ENCODE data around the gene PRTFDC1. TPM values are rescaled to one million over a fixed set of nuclear protein-coding genes. Genes with fewer than 3 reads are reported as not detected.
"Not testable (repeated sequence)": the region's sequence is repeated elsewhere in the genome, so short reads cannot be mapped to it uniquely, and the experiment has no call there.

Gene PRTFDC1
- total RNA-seq, 4 donors from 2014 or later, result 3.0 to 8.3 (median 4.3) TPM

DNA sequence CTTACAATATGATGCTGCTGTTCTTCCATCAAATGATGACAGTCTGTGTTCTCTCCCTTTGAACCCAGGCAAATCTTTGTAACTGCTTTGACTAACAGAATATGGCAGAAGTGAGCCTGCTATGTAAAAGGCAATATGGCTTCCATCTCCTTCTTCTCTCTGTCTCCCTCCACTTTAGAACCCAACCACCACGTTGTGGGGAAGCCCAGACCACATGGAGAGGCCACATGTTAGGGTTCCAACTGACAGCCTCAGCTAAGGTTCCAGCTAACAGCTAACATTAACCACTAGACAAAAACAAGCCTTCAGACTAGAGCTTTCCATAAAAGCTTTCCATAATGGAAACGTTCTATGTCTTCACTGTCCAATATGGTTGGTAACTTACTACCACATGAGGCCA, 107.7 kb downstream of the PRTFDC1 start:
- TF ChIP-seq POLR2A (IDR thresholded peaks at IDR 0.05; ENCODE audit: low read depth), result no peak
- no peak for TF ChIP-seq CTCF (IDR thresholded peaks at IDR 0.05)
- TF ChIP-seq EP300 (IDR thresholded peaks at IDR 0.05), result no peak
- no peak for TF ChIP-seq POLR2AphosphoS5 (IDR thresholded peaks at IDR 0.05)
- Histone ChIP-seq H3K27me3 (no peaks in the 10 kb centered on the region), H3K36me3 (no peaks in the 10 kb centered on the region), H3K4me3 (no peak overlapping the region), H3K27ac (replicated peaks in 1 of 4) (no peak overlapping the region), H3K9me3 (no peaks in the 10 kb centered on the region), H3K4me1 (no peaks in the 10 kb centered on the region)
- intact Hi-C loops (cut with DNase I), result no loop called here
- 79% methylated on average over 2 of the region's 2 CpGs for WGBS
- no peak for DNase-seq (ENCODE audit: extremely low spot score)

GRCh38 chr10:24843256-24843655, 109.2 kb downstream of the PRTFDC1 start:
- DNase-seq (ENCODE audit: extremely low spot score), result no peak
- WGBS, result 72% methylated on average over 2 of the region's 2 CpGs
- H3K9me3 ChIP-seq, result no peaks in the 10 kb centered on the region
- no peak overlapping the region for H3K27ac ChIP-seq (replicated peaks in 1 of 4)
- H3K4me1 ChIP-seq, result no peaks in the 10 kb centered on the region
- TF ChIP-seq CTCF (IDR thresholded peaks at IDR 0.05) (no peak), EP300 (IDR thresholded peaks at IDR 0.05) (no peak), POLR2AphosphoS5 (IDR thresholded peaks at IDR 0.05) (no peak), POLR2A (IDR thresholded peaks at IDR 0.05; ENCODE audit: low read depth) (no peak)
- no peak overlapping the region for H3K4me3 ChIP-seq
- no peaks in the 10 kb centered on the region for H3K27me3 ChIP-seq
- H3K36me3 ChIP-seq, result no peaks in the 10 kb centered on the region
- intact Hi-C loops (cut with DNase I), result no loop called here

DNA sequence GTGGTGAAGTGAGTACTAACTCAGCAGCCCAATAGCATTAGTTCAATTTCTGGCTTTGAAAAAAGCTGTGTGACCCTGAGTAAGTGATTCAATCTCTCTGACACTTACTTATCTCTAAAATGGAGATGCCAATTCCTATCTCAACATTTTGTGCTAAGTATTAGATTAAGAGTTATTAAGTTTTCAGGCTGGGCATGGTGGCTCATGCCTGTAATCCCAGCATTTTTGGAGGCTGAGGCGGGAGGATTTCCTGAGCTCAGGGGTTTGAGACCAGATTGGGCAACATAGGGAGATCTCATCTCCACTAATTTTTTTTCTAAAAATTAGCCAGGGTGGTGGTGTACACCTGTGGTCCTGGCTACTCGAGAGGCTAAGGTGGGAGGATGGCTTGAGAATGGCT, 109.5 kb downstream of the PRTFDC1 start:
- H3K36me3 ChIP-seq, result no peaks in the 10 kb centered on the region
- intact Hi-C loops (cut with DNase I), result no loop called here
- 65% methylated on average over 2 of the region's 2 CpGs for WGBS

DNA sequence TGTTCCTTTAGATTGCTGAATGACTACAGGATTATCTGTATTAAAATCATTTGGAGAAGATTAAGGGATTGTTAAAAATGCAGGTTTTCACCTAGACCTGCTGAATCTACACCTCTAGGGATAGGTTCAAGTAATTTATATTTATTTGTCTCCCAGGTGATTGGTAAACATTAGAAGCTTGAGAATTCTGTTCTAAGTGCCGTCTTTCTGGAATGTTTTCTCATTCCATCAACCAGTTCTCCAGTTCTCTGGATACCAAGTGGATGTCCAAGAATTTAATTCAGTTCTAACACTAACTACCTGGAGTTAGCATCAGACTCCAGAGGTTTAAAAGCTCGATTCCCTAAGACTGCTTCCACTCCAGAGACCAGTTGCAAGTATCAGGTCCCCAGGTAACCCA, 110.9 kb downstream of the PRTFDC1 start:
- intact Hi-C loops (cut with DNase I), result no loop called here
- Histone ChIP-seq H3K36me3 (no peaks in the 10 kb centered on the region), H3K27me3 (no peaks in the 10 kb centered on the region), H3K4me1 (no peaks in the 10 kb centered on the region), H3K9me3 (peaks cover 0 to 6% (median 0%) of the 10 kb centered on the region in 4 donors), H3K27ac (replicated peaks in 1 of 4) (no peak overlapping the region), H3K4me3 (no peak overlapping the region)
- 92% methylated on average over 2 of the region's 2 CpGs for WGBS
- TF ChIP-seq POLR2A (IDR thresholded peaks at IDR 0.05; ENCODE audit: low read depth), result no peak
- no peak for TF ChIP-seq CTCF (IDR thresholded peaks at IDR 0.05)
- DNase-seq (ENCODE audit: extremely low spot score), result no peak

More for the DNA sequence above, 109.5 kb downstream of the PRTFDC1 start:
- no peaks in the 10 kb centered on the region for H3K4me1 ChIP-seq
- H3K4me3 ChIP-seq, result no peak overlapping the region
- no peak overlapping the region for H3K27ac ChIP-seq (replicated peaks in 1 of 4)
- no peak for TF ChIP-seq CTCF (IDR thresholded peaks at IDR 0.05)
- no peak for TF ChIP-seq POLR2A (IDR thresholded peaks at IDR 0.05; ENCODE audit: low read depth)
- TF ChIP-seq POLR2AphosphoS5 (IDR thresholded peaks at IDR 0.05), result no peak
- DNase-seq (ENCODE audit: extremely low spot score), result no peak
- H3K27me3 ChIP-seq, result no peaks in the 10 kb centered on the region
- H3K9me3 ChIP-seq, result no peaks in the 10 kb centered on the region

DNA sequence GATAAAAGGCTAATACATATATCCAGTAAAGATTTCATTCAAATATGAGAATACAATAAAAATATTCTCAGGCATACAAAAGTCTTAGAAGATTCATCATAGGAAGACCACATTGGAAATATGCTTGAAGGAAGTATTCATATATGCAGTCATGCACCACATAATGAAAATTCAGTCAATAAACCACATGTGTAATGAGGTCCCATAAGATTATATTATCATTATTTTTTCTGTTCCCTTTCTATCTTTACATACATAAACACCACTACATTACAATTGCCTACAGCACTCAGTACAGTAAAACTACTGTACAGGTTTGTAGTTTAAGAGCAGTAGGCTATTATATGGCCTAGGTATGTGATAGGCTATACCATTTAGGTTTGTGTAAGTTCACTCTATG, 111.6 kb downstream of the PRTFDC1 start:
- Histone ChIP-seq H3K4me1 (no peaks in the 10 kb centered on the region), H3K9me3 (peaks cover 0 to 6% (median 0%) of the 10 kb centered on the region in 4 donors), H3K4me3 (no peak overlapping the region), H3K36me3 (no peaks in the 10 kb centered on the region), H3K27me3 (no peaks in the 10 kb centered on the region), H3K27ac (replicated peaks in 1 of 4) (no peak overlapping the region)
- no peak for DNase-seq (ENCODE audit: extremely low spot score)
- intact Hi-C loops (cut with DNase I), result no loop called here
- TF ChIP-seq POLR2A (IDR thresholded peaks at IDR 0.05; ENCODE audit: low read depth), result no peak
- no peak for TF ChIP-seq EP300 (IDR thresholded peaks at IDR 0.05)
- TF ChIP-seq CTCF (IDR thresholded peaks at IDR 0.05), result no peak
- no peak for TF ChIP-seq POLR2AphosphoS5 (IDR thresholded peaks at IDR 0.05)

GRCh38 chr10:24837781-24838180, 114.6 kb downstream of the PRTFDC1 start:
- intact Hi-C loops (cut with DNase I), result not testable (repeated sequence)

More at GRCh38 chr10:24837781-24838180, 114.6 kb downstream of the PRTFDC1 start:
- DNase-seq (ENCODE audit: extremely low spot score); H3K4me3 ChIP-seq; H3K27me3 ChIP-seq; H3K9me3 ChIP-seq; H3K27ac ChIP-seq (replicated peaks in 1 of 4); H3K4me1 ChIP-seq; H3K36me3 ChIP-seq: not testable (repeated sequence)
- WGBS, result 65% methylated on average over 2 of the region's 2 CpGs

Data from esophagus muscularis mucosa (tissue), 4 donors.